HG03196 (cell line): Measurements from ENCODE around the gene APRT.
A peak's percentile ranks its signal among the peaks of the same experiment; 100 is the strongest.
"Not testable (repeated sequence)": the region's sequence is repeated elsewhere in the genome, so short reads cannot be mapped to it uniquely, and the experiment has no call there.

ENCODE experiments used
- ATAC-seq: cut with Tn5 transposase; IDR thresholded peaks from one replicate; pipeline ENCODE4 v1.9.1; 2021; ENCODE audit not compliant: unreplicated experiment

The APRT gene

DNA sequence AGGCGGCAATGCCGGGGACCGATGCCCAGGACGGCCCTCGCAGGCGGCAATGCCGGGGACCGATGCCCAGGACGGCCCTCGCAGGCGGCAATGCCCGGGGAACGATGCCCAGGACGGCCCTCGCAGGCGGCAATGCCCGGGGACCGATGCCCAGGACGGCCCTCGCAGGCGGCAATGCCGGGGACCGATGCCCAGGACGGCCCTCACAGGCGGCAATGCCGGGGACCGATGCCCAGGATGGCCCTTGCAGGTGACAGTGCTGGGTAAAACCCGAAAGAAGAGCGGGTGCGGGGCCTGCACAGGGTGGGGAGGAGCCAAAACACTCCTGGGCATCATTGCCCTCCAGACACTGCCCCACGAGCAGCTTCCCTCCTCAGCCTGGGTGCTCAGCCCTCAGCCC lies 11.9 kb upstream of the APRT start:
- not testable (repeated sequence) for ATAC-seq

DNA sequence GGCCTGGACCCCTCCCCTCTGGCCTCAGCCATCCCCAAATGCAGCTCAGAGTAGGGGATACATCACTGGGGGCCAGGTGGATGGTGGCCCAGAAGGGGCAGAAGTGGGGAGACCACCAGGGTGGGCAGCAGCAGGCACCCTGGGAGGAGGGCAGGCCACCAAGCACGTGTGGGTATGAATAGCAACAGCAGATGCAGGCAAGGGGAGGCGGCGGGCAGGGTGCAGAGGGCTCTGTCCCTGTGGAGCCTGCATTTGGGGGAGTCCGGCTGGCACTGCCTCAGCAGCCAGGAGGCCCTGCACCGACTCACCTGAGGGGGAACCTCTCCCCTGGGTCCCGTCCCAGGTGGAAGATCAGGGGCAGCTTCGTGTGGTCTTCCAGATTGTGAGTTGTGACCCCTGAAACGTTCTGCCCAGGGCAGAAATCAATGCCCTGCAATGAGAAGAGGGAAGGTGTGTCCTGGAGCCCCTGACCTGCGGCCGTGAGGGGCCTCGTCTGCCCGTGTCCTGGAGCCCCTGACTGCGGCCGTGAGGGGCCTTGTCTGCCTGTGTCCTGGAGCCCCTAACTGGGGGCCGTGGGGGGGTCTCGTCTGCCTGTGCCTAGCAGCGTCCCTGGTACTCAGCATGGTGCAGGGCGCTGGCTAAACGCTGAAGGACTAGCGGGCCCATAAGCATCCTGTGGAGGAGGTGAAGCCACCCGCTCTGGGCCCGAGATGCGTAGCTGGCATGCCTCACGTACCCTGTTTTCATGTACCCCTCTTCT lies 10.7 kb upstream of the APRT start:
- ATAC-seq: no peak

DNA sequence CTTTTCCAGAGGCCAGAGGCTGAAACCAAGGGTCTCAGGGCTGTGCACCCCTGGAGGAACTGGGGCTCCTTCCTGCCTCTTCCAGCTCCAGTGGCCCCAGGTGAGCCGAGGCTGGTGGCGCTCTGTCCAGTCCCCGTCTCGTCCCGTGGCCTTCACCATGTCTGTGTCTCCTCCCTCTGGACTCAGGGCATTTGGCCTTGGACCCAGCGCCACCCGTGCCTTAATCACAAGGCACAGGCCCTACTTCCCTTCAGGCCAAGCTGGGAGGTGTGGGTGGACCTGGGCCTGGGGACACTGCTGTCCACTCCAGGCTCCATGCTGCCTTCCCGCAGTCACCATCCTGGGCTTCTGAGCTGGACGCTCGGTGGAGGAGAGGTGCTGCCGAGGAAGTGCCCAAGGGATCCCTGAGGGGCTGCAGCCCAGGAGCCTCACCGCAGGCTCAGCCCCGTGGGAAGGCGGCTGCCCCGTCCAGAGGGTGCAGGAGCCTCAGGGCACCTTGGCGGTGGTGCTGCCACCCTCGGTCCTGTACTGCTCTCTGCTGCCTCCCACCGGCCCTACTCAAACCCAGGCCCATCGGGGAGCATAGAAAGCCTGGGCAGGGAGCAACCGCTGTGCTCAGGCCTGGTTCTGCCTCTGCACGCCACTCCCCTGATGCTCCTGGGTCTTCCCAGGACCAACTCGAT lies 9.6 kb upstream of the APRT start:
- ATAC-seq: no peak

DNA sequence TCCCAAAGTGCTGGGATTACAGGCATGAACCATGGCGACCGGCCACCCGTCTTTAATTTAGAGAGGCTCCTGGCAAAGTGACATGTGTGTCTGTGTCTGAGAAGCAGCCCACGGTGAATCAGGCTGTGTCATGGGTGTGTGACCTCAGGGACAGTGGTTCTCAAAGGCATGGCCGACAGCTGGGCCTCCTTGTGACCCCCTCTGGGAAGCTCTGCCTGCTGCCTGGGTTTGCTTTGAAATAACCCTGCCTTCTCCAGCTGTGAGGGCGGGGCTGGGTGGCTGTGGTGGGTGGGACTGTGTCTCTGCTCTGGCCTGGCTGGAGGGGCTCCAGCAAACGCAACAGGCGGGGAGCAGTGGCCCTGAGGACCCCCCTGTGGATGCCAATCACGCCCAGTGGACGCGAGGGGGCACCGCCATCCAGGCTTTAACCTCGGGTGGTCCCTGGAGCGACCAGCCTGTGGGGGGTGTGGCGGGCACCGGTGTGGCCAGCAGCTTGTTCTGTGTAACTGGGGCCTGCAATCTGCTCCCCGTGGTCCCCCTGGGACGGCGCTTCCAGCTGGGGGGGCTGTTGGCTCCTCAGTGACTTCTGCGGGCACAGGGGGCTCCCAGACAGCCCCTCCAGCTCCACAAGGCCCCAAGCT lies 8.8 kb upstream of the APRT start:
- ATAC-seq: no peak

DNA sequence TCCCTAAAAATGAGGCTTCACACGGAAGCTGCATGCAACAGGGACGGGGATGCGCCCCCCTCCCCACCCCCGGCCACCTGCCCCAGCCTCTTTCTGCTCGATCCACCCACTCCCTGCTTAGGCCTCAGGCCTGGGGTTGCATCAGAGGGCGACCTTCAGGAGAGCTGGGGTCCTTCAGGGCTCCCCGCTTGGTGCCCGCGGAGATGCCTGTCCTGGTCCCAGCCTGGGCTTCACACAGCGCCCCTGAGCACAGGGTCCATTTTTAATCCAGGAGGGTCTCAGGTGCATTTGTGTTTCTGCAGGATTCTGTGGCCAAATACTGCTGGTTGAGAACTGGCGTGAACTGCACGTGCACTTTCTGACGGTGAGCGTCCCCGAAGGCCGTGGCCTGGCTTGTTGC lies 7.4 kb upstream of the APRT start:
- ATAC-seq: no peak

DNA sequence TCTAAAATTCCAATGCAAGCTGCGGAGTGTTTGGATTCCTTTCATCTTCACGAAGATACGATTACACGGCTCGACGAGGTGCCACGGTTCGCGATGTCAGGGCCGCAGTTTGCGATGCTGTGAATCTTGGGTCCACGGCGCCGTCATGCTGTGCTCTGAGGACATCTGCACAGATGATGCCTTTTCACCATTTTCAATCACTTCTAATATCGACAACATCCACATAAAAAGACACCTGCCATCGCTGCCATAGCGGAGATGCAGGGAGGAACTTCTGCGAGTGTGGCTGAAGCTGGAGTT lies 6.8 kb upstream of the APRT start:
- ATAC-seq: no peak

DNA sequence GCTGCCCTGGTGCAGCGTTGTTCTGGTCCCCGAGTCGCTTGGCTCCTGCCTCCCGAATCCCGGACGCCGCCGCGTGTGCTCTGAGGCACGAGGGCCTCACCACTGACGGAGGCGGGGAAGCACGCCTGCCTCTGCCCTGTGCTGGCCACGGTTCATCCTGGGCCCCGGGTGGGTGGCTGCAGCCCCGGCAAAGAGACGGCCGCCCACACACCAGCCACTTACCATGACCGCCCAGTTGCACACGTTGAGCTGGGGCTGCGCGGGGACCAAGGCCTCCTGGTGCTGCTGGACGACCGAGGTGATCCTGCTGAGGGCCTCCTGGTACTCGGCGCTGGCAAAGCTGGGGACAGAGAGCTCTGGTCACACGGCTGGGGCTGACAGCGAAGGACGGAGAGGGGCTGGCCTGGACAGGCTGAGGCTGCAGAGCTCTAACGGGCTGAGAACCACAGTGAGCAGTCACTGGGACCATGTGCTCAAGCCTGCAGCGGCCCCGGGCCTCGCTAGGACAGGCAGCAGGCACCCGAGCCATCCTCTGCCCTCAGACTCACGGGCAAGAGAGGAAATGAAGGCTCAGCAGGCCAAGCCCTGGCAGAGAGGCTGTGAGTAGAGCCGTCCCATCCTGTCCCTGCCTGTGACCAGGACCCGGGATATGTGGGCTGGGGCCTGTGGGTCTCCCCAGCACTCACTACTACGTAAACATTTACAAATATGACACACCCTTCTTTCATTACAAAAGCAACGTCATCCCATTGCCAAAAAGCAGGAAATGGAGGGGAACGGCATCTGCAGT lies 6.3 kb upstream of the APRT start:
- ATAC-seq: no peak

DNA sequence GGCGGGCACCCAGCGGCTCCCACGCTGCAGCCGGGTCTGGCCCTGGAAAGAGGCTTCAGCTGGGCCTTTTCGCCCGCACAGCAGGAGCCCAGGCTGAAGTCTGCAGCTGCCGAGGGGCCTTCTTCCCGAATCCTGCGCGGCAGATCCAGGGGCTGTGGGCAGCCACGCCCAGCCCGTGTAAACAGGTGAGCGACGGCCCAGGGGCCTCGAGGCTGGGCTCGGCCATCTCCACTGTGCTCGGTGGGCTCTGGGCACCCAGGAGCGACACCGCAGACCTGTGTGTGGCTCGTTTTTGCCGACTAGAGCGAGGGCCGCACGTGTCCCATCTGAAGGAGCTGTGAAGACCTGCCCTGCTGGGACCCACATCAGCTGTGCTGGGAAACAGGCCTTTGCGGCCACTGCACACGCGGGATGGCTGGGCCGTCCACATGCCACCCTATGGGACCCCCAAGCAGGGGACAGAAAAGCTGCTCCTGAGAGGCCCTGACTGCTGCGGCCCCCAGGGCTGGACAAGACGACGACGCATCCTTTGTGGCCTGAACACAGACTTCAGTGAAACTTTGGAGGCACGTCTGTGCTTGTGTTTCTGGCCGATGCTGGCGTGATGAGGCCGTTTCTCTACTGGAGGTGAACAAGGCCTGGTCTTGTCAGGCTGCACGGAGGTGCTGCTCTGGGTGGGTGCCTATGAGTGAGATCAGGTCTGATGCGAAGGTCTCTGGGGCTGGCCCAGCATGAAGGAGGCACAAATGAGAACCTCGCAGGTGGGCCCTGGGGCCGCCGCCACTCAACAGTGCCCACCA lies 5.2 kb upstream of the APRT start:
- ATAC-seq: no peak

DNA sequence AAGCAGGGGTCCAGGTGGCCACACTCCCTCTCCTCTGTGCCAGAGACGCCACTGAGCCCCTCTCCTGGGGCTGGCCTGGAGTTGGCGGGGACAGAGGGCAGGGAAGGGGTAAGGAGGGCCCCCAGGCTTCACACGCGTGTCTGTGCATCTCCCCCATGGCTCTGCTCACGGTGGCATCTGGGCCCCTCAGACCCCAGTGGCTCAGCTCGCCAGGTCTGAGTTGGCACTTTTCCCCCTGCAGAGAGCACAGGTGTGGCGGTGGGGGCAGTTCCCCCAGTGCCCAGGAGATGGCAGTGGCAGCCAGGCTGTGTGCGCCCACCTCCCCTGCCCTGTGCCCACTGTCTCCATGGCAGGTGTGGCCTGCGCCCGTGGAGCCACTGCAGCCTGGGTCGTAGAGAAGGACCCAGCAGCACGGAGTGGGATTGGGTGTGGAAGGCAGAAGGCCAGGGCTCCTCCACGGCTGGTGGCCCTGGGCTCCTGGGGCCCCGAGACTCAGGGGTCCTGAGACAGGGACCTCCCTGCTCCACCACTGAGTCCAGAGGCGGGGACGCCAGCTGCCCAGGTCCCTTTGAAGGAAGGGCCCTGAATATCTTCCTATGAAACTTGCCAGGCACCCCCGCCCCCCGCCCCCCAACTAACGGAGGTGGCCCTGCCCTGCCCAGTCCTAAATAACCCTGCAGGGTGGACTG lies 4.3 kb upstream of the APRT start:
- no peak for ATAC-seq

DNA sequence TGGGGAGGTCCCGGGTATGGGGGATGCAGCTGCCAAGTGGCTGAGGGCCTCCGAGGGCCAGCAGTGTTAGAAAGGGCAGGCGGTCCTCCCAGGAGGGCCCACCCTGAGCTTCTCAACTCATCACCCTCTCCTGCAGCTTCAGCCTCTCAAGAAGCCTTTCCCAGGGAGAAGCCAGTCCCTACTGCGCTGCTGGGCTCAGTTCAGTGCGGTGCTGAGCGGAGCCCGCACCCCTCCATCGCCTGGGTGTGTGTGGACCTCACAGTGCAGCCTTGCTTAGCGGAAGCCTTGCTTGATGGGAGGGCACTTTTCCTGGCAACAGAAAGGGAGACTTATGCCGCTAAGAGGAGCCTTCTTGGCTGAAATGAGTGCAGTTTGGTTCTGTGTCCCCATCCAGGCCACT lies 3.5 kb upstream of the APRT start:
- no peak for ATAC-seq

DNA sequence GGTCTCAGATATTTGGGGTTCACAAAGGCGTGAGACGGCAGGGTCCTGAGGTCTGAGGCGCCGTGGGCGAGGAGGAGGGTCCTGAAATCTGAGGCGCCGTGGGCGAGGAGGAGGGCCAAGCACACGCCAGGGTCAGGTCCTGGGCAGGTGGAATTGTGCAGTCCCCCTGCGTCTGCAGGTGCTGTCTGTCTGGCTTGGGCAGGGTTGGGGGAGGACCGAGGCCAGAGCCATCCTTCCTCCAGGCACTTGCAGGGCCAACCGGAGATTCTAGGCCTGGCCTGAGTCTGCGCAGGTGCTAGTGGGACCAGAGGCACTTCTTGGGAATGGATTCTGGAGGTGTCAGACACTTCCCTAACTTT lies 2.4 kb upstream of the APRT start:
- no peak for ATAC-seq

DNA sequence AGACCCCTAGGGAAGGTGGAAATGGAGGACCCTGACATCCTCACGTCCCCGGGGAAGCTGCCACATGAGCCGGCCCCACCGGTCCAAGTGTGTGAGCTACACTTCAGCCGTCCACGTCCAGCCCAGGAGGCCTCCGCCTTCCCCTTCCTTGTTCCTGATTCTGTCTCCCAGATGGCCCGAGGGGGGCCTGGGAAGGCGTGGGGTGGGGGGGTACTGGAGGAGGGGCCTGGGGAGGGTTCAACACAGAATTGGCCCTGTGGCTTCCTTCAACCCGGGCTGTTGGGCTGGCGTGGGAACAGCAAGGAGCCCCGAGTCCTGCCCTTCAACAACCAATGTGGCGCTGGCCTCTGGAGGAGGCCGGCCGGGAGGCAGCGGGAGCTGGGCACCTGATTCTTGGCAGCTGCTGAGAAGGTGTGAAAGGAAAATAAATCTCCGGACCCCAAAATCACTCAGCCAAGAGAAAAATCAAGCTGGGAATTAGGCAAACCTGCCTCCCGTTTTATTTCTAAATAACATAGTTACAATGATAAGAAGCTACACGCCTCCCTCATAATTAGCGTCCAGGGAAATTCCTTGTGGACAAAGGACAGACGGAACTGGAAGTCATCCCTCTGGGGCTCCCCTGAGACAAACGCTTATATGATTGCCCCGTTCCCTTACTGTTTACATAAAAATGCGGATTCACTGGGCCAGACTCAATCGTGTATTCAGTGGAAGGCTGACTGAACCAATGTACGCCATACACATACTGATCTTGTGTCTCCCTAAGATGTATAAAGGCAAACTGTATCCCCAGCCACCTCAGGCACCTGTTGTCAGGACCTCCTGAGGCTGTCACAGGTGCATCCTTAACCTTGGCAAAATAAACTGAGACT lies 1.8 kb upstream of the APRT start:
- ATAC-seq: no peak

DNA sequence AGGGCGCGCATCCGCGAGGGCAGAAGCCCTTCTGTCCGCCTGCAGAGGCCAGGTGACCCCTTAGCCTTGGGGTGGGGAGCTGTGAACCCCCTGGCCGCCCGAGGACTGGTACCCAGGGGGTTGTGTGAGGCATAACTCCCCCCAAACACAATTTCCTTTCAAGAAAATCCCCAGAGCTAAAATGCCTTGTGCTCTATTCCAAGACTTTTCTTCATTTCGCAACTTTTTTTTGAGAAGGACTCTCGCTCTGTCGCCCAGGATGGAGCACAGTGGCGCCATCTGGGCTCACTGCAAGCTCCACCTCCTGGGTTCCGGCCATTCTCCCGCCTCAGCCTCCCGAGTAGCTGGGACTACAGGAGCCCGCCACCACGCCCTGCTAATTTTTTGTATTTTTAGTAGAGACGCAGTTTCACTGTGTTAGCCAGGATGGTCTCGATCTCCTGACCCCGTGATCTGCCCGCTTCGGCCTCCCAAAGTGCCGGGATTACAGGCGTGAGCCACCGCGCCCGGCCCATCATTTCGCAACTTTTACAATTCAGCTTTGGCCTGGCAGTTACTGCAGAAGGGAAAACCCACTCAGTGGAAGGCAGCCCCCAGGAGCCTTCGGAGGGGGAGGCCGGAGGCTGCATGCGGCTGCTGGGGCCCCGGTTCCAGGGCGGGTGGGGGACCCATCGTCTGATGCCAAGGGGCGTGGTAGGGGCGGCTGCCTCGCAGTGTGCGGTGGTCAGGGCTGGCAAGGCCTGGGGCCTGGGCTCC lies 963 bp upstream of the APRT start:
- ATAC-seq: no peak

DNA sequence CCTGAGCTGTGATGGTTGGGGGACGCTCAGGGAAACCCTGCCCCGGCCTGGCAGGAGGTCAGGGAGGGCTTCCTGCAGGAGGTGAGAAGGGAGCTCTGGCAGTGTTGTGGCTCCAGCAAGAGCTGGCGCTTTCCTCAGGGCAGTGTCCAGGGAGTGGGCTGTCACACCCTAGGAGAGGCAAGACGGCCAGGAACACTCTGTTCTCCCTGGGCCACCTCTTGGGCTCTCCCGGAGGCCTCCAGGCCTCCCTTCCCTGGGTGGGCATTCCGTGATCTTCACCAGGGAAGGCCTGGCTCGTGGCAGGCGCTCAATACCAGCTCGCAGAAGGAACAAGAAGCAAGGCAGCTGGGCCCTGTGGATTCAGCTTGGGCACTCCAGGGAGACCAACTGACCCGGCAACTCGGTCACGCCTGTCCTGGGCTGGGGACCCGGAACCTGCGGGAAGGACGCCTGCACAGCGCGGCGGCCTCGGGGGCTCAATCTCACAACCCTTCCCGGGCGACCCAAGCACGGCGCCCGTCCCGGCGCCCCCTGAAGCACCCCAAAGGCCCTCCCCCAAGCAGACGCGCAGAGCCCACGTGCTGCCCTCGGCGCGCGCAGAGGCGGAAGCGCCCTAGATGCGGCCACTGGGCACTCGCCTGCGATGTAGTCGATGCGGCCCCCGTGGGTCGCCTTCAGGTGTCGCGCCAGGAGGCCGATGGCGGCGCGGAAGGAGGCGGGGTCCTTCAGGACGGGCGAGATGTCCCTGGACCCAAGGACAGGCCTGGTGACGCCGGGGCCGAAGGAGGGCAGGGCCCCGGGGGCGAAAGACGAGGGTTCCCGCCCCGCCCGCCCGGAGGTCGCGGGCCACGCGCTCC lies 588 bp downstream of the APRT start:
- ATAC-seq: peak; percentile 42

DNA sequence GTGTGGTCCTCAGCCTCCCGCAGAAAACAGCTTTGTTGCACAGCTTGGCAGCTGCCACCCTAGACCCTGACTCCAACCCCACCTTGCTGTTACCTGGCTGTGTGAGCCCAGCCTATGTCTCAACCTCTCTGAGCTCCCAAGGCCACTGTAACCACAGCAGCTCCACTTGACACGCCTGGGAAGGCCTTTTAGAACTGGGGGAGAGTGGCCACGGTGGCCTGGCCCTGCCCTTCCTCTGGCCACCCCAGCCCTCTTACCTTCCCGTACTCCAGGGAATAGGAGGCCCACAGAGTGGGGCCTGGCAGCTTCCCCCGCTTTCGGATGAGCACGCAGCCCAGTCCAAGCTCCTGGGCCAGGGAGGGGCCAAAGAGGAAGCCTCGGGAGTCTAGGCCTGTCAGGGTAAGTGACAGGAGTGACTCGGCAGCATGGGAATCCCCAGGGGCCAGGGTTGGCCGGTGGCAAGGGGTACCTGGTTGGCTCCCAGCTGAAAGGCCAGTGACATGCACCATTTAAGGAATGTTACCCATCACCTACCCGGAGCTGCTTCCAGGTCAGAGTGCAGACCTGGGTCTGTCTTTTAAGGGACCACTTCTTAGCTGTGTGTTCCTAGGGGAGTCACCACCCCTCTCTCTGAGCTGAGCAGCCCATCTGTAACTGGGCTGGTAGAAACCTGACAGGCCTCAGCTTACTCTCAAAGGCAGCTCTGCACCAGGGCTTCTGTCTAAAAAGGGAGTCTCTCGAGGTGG lies 1.4 kb downstream of the APRT start:
- no peak for ATAC-seq

DNA sequence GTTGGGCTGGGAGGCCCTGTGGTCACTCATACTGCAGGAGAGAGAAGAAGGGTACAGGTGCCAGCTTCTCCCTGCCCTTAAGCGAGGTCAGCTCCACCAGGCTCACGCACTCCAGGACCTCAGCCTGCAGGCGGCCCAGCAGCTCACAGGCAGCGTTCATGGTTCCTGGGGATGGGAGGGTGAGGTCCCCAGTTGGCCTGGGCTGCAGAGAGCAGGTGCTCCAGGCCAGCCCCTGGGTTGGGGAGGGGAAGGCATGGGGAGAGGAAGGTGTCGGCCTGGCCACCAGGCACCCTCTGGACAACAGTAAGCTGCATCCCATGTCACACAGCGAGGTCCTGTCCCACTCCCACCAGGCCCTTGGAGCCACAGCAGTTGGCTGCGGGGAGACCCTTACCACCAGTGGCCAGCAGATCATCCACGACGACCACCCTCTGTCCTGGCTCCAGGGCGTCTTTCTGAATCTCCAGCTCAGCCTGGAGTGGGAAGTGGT lies 2.0 kb downstream of the APRT start:
- ATAC-seq: no peak
